Natural killer cell (primary cell): ENCODE data around the gene ELOVL1. TPM values are rescaled to one million over a fixed set of nuclear protein-coding genes. Genes with fewer than 3 reads are reported as not detected.

Experiments
- ATAC-seq, 3 donors: fragments of 150-1000 bp in 2 of 3; fragments of 200-7000 bp in 1 of 3; cut with Tn5 transposase; 1 replicate in 1 of 3; 2 replicates in 2 of 3; pipeline ENCODE4 v1.10.0; 2021; ENCODE audit warnings: mild to moderate bottlenecking in 2 of 3, moderate library complexity in 2 of 3
- DNase-seq, 2 donors: peaks; one replicate each; pipeline versions ENCODE4 v3.0.0 to v3.0.0-alpha.2; 2013 to 2021; ENCODE audit warnings: mixed read lengths in 1 of 2
- H3K27ac ChIP-seq: one replicate; pipeline ENCODE4 v1.5.1; 2013; ENCODE audit warnings: mild to moderate bottlenecking, low read length
- H3K27me3 ChIP-seq: one replicate; pipeline ENCODE4 v1.6.1; 2013; ENCODE audit warnings: low read length; ENCODE audit not compliant: control insufficient read depth, insufficient read depth
- H3K36me3 ChIP-seq: one replicate; pipeline ENCODE4 v1.6.1; 2013; ENCODE audit warnings: low read length; ENCODE audit not compliant: control insufficient read depth, insufficient read depth
- H3K4me1 ChIP-seq: one replicate; pipeline ENCODE4 v1.6.1; 2013; ENCODE audit warnings: low read length; ENCODE audit not compliant: control insufficient read depth, insufficient read depth
- H3K4me3 ChIP-seq: one replicate; pipeline ENCODE4 v1.5.1; 2013; ENCODE audit warnings: low read length
- H3K9me3 ChIP-seq: one replicate; pipeline ENCODE4 v1.6.1; 2013; ENCODE audit warnings: low read length; ENCODE audit not compliant: control insufficient read depth, insufficient read depth
- H3K27ac Mint-ChIP-seq, 2 donors: one replicate each; pipeline ENCODE4 v1.8.0; 2022; ENCODE audit warnings: mild to moderate bottlenecking in 2 of 2, mixed read lengths in 2 of 2, moderate library complexity in 1 of 2
- H3K27me3 Mint-ChIP-seq, 2 donors: one replicate each; pipeline ENCODE4 v1.8.0; 2022; ENCODE audit warnings: low read depth in 2 of 2, mixed read lengths in 2 of 2
- H3K36me3 Mint-ChIP-seq: one replicate; pipeline ENCODE4 v1.8.0; 2022; ENCODE audit warnings: mixed read lengths
- H3K4me1 Mint-ChIP-seq, 2 donors: one replicate each; pipeline ENCODE4 v1.8.0; 2022; ENCODE audit warnings: mixed read lengths in 2 of 2
- H3K4me3 Mint-ChIP-seq: one replicate; pipeline ENCODE4 v1.8.0; 2022; ENCODE audit warnings: mild to moderate bottlenecking, moderate library complexity, mixed read lengths
- H3K9me3 Mint-ChIP-seq, 2 donors: one replicate each; pipeline ENCODE4 v1.8.0; 2022; ENCODE audit warnings: mixed read lengths in 2 of 2
- WGBS: methylation state at CpG from one replicate; pipeline ENCODE4 v1.1.7; 2013; ENCODE audit warnings: missing lambda C conversion rate; ENCODE audit not compliant: insufficient coverage; 5-methylcytosine and 5-hydroxymethylcytosine counted together
- intact Hi-C: fragments of 100-400 bp; cut with micrococcal nuclease; formaldehyde crosslinking; loops from one replicate; pipeline ENCODE4 v1.14.2; 2022
- total RNA-seq, 4 donors: library from RNA; stranded (reverse); fragments of 120-200 nt in 1 of 4; gene quantifications; one replicate each; pipeline versions ENCODE4 v1.2.3 to v1.2.4, GENCODE V29; 2013 to 2022
- TF ChIP-seq, protein P1 (sequence below): fragments of 200-600 bp; IDR thresholded peaks from one replicate; pipeline ENCODE4 v1.8.0; 2022; ENCODE audit warnings: antibody characterized with exemption

Gene ELOVL1
- total RNA-seq, 3 donors from 2014 or later (not counting 1 experiment from before 2014, with no cell fraction given): 53.2 to 73.0 (median 67.5) TPM

DNA sequence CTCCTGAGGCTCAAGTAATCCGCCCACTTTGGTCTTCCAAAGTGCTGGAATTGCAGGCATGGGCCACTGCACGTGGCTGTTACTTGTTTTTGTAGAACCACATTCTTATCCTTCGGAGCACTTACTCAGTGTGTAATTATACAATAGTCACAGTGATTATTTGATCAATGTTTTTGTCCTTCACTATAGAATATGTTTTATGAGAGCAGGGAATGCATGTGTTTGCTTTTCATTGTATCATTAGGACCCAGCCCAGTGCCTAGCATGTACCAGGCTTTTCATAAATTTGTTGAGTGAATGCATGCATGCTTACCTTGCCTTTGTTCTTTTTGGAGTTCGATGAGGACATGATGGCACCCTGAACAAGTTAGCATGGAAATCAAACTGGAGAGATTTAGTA, 27.7 kb upstream of the ELOVL1 start:
- Histone ChIP-seq H3K4me3 (no peak overlapping the region), H3K9me3 (no peaks in the 10 kb centered on the region), H3K27me3 (no peaks in the 10 kb centered on the region), H3K27ac (no peak overlapping the region), H3K36me3 (peaks cover 3% of the 10 kb centered on the region), H3K4me1 (peaks cover 4% of the 10 kb centered on the region)
- Mint-ChIP-seq H3K4me1 (peaks cover 16 to 18% of the 10 kb centered on the region in 2 donors), H3K9me3 (no peaks in the 10 kb centered on the region), H3K36me3 (no peaks in the 10 kb centered on the region), H3K27ac (no peak overlapping the region), H3K27me3 (no peaks in the 10 kb centered on the region), H3K4me3 (no peak overlapping the region)
- WGBS: 94% methylated on average over 3 of the region's 4 CpGs
- no peak for ATAC-seq
- TF ChIP-seq, protein P1, sequence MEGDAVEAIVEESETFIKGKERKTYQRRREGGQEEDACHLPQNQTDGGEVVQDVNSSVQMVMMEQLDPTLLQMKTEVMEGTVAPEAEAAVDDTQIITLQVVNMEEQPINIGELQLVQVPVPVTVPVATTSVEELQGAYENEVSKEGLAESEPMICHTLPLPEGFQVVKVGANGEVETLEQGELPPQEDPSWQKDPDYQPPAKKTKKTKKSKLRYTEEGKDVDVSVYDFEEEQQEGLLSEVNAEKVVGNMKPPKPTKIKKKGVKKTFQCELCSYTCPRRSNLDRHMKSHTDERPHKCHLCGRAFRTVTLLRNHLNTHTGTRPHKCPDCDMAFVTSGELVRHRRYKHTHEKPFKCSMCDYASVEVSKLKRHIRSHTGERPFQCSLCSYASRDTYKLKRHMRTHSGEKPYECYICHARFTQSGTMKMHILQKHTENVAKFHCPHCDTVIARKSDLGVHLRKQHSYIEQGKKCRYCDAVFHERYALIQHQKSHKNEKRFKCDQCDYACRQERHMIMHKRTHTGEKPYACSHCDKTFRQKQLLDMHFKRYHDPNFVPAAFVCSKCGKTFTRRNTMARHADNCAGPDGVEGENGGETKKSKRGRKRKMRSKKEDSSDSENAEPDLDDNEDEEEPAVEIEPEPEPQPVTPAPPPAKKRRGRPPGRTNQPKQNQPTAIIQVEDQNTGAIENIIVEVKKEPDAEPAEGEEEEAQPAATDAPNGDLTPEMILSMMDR: no peak
- no peak for DNase-seq
- intact Hi-C loops: no loop called here

GRCh38 chr1:43392702-43393101, 24.9 kb upstream of the ELOVL1 start:
- no peaks in the 10 kb centered on the region for H3K9me3 Mint-ChIP-seq
- H3K27me3 ChIP-seq: no peaks in the 10 kb centered on the region
- H3K27ac Mint-ChIP-seq: peak overlapping the region in 1 of 2 donors; percentile 27
- no peak overlapping the region for H3K4me3 Mint-ChIP-seq
- peaks cover 39 to 41% of the 10 kb centered on the region in 2 donors for H3K4me1 Mint-ChIP-seq
- DNase-seq (no peak), ATAC-seq (no peak)
- H3K4me1 ChIP-seq: peaks cover 21% of the 10 kb centered on the region
- peaks cover 3% of the 10 kb centered on the region for H3K36me3 ChIP-seq
- H3K27ac ChIP-seq: no peak overlapping the region
- 66% methylated on average over 3 of the region's 3 CpGs for WGBS
- intact Hi-C loops: no loop called here
- no peaks in the 10 kb centered on the region for H3K36me3 Mint-ChIP-seq
- H3K4me3 ChIP-seq: no peak overlapping the region
- H3K27me3 Mint-ChIP-seq: no peaks in the 10 kb centered on the region
- TF ChIP-seq, protein P1: no peak
- H3K9me3 ChIP-seq: no peaks in the 10 kb centered on the region

DNA sequence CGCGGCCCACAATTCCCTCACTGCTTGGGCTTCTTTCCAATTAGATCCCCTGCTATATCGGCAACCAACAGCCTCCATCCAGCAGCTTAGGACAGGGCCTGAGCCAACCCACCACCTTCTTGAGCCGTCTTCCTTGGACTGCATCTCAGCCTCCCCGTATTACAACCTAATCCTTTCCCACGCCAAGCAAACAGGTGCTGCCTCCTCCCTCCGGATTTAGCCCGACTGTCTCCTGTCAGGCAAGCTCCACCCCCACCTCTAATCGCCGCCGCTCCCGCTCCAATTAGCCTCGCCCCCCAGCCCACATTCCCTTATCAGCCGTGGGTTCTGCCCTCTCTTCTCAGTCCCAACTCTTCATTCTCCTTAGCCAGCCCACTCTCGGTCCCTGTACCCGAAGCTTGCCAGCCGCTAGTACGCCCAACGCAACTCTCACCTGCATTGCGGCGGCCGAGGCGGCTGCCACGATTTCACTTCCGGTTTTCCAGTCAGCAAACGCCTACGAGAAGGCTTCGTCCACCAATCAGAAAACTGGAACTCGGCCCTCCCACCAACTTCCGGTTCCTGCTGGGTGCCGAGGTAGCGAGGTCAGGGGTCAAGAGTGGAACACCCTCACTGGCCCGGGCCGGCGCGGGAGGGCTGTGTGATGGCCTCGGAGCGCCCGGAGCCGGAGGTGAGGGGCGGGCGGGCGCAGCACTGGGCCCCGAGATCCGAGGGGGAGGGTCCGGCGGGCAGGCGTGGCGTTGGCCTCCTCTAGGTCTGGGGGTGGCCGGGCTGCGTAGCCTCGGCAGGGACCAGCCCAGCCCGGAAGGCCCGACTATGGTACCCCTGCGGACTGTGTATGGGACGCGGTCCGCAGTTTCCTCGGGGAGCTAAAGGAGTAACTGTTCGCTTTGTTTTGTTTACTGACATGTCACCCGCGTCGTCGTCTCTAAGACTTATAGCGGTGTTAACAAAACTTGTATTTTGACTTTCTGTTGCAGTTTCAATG, 21.8 kb upstream of the ELOVL1 start, which contains the start of the genes MED8 and SZT2:
TSS of gene MED8 (minus strand) at position 475 of the 988 bp plus-strand sequence. CDS start at position 439, 36 bp downstream.
TSS of gene SZT2 (plus strand) at position 574 of the 988 bp plus-strand sequence. CDS start at position 644, 70 bp downstream.
- Histone ChIP-seq H3K36me3 (peaks cover 28% of the 10 kb centered on the region), H3K9me3 (no peaks in the 10 kb centered on the region), H3K4me3 (peak within 1 kb of the TSS; percentile 99), H3K27ac (peak within 1 kb of the TSS; percentile 86), H3K27me3 (no peaks in the 10 kb centered on the region), H3K4me1 (peaks cover 21% of the 10 kb centered on the region)
- no peaks in the 10 kb centered on the region for H3K9me3 Mint-ChIP-seq
- H3K4me1 Mint-ChIP-seq: peaks cover 38 to 49% of the 10 kb centered on the region in 2 donors
- H3K4me3 Mint-ChIP-seq: peak within 1 kb of the TSS; percentile 100
- no peaks in the 10 kb centered on the region for H3K27me3 Mint-ChIP-seq
- TF ChIP-seq, protein P1: no peak
- peak; percentile 95 to 97 (median 96) for ATAC-seq
- H3K36me3 Mint-ChIP-seq: peaks cover 19% of the 10 kb centered on the region
- intact Hi-C loops: loop anchor here (1.0 kb wide), 1 partner anchor 22 kb away; no protein-coding TSS in a partner anchor
- H3K27ac Mint-ChIP-seq: peak within 1 kb of the TSS; percentile 97 to 100
- WGBS: under 1% methylated on average over 65 of the region's 65 CpGs
- peak; percentile 92 to 96 for DNase-seq
